HepG2 (cell line): ENCODE results near the gene OARD1. TPM values are rescaled to one million over a fixed set of nuclear protein-coding genes. Genes with fewer than 3 reads are reported as not detected.

ENCODE experiments used
- CBX2 ChIP-seq, 2 experiments: fragments of 200-600 bp in 1 of 2; sonication (generic); formaldehyde crosslinking in 1 of 2; IDR thresholded peaks; 2 replicates each; pipeline versions ENCODE4 v1.7.0 to v1.8.1; 2018 to 2022; ENCODE audit warnings: low read depth in 2 of 2, low read length in 1 of 2, mild to moderate bottlenecking in 1 of 2, missing genetic modification reagents in 1 of 2
- CCDC6 ChIP-seq: sonication (generic); formaldehyde crosslinking; IDR thresholded peaks from 2 replicates; pipeline ENCODE4 v1.8.1; 2022; ENCODE audit warnings: mild to moderate bottlenecking, missing genetic modification reagents, moderate library complexity
- EP300 ChIP-seq, 3 experiments: sonication (generic) in 1 of 3; formaldehyde crosslinking in 1 of 3; IDR thresholded peaks; 2 replicates each; pipeline versions ENCODE4 v1.5.1 to v1.6.1; 2011 to 2020; ENCODE audit warnings: low read depth in 2 of 3, low read length in 2 of 3, borderline replicate concordance in 1 of 3, improper control_type of control experiment in 1 of 3, mild to moderate bottlenecking in 1 of 3, missing genetic modification reagents in 1 of 3, moderate library complexity in 1 of 3
- MTA1 ChIP-seq: sonication (generic); formaldehyde crosslinking; IDR thresholded peaks from 2 replicates; pipeline ENCODE4 v1.4.0; 2020; ENCODE audit warnings: missing genetic modification reagents, mild to moderate bottlenecking, borderline replicate concordance
- NCOA1 ChIP-seq: sonication (generic); formaldehyde crosslinking; IDR thresholded peaks from 2 replicates; pipeline ENCODE4 v1.9.0; 2021; ENCODE audit warnings: missing genetic modification reagents
- REPIN1 ChIP-seq: sonication (generic); formaldehyde crosslinking; IDR thresholded peaks from 2 replicates; pipeline ENCODE4 v1.8.0; 2022; ENCODE audit warnings: missing genetic modification reagents, low read depth, mild to moderate bottlenecking, borderline replicate concordance
- RFX1 ChIP-seq: fragments of 450-650 bp; IDR thresholded peaks from 2 replicates; pipeline ENCODE4 v1.6.1; 2017
- ZNF3 ChIP-seq: IDR thresholded peaks from 2 replicates; pipeline ENCODE4 v1.7.0; 2017; ENCODE audit warnings: inconsistent platforms
- ZNF496 ChIP-seq: sonication (generic); formaldehyde crosslinking; IDR thresholded peaks from 2 replicates; pipeline ENCODE4 v1.8.1; 2023; ENCODE audit warnings: mild to moderate bottlenecking, moderate library complexity, missing genetic modification reagents; ENCODE audit not compliant: insufficient replicate concordance
- ZNF510 ChIP-seq: sonication (generic); formaldehyde crosslinking; IDR thresholded peaks from 2 replicates; pipeline ENCODE4 v1.4.0; 2020; ENCODE audit warnings: low read depth, mild to moderate bottlenecking, missing genetic modification reagents
- ZNF556 ChIP-seq: sonication (generic); formaldehyde crosslinking; IDR thresholded peaks from 2 replicates; pipeline ENCODE4 v1.4.0; 2020; ENCODE audit warnings: mild to moderate bottlenecking, missing genetic modification reagents, borderline replicate concordance
- ZNF589 ChIP-seq: sonication (generic); formaldehyde crosslinking; conservative IDR thresholded peaks from 2 replicates; pipeline ENCODE4 v1.8.0; 2022; ENCODE audit warnings: mild to moderate bottlenecking, moderate library complexity, missing genetic modification reagents
- ZNF724P ChIP-seq: sonication (generic); formaldehyde crosslinking; IDR thresholded peaks from 2 replicates; pipeline ENCODE4 v1.8.0; 2022; ENCODE audit warnings: missing genetic modification reagents, borderline replicate concordance
- polyA plus RNA-seq, 8 experiments: library from polyadenylated mRNA; depleted of rRNA in 3 of 8; stranded (reverse) in 7 of 8; unstranded in 1 of 8; fragments of >200 nt; fragmentation: Illumina TruSeq in 4 of 8; extraction: Trizol in 4 of 8; gene quantifications; 2 replicates each; pipeline versions ENCODE4 v1.2.1 to v1.2.3, GENCODE V29; 2011 to 2016; ENCODE audit warnings: low read depth in 4 of 8, missing spikeins in 1 of 8, mixed read lengths in 1 of 8; ENCODE audit not compliant: insufficient read depth in 1 of 8
- total RNA-seq, 5 experiments: library from RNA; depleted of rRNA; stranded (reverse); fragments of >200 nt; fragmentation: Illumina TruSeq; extraction: Trizol; gene quantifications; 2 replicates each; pipeline ENCODE4 v1.2.3, GENCODE V29; 2016; ENCODE audit warnings: low read depth in 1 of 5
- TF ChIP-seq, protein P1 (sequence below): sonication (generic); formaldehyde crosslinking; IDR thresholded peaks from 2 replicates; pipeline ENCODE4 v1.8.1; 2023; ENCODE audit warnings: mild to moderate bottlenecking, moderate library complexity, missing genetic modification reagents
- TF ChIP-seq, protein P2 (sequence below): IDR thresholded peaks from 2 replicates; pipeline ENCODE4 v1.6.1; 2016; ENCODE audit warnings: mild to moderate bottlenecking, missing biosample characterization, missing genetic modification reagents
- TF ChIP-seq, protein P3 (sequence below): IDR thresholded peaks from 2 replicates; pipeline ENCODE4 v1.6.1; 2018; ENCODE audit warnings: missing genetic modification reagents, mild to moderate bottlenecking, missing compliant biosample characterization
- TF ChIP-seq, protein P4 (sequence below): sonication (generic); formaldehyde crosslinking; IDR thresholded peaks from 2 replicates; pipeline ENCODE4 v1.8.0; 2022; ENCODE audit warnings: missing genetic modification reagents, low read depth, mild to moderate bottlenecking, borderline replicate concordance
- TF ChIP-seq, protein P5 (sequence below): sonication (generic); formaldehyde crosslinking; IDR thresholded peaks from 2 replicates; pipeline ENCODE4 v1.8.1; 2023; ENCODE audit warnings: mild to moderate bottlenecking, inconsistent platforms, moderate library complexity, missing genetic modification reagents, borderline replicate concordance
- TF ChIP-seq, protein P6 (sequence below): IDR thresholded peaks from 2 replicates; pipeline ENCODE4 v1.6.1; 2016
- TF ChIP-seq, protein P7 (sequence below): sonication (generic); formaldehyde crosslinking; IDR thresholded peaks from 2 replicates; pipeline ENCODE4 v1.5.0; 2020; ENCODE audit warnings: mild to moderate bottlenecking, missing genetic modification reagents

Gene OARD1
- total and polyA plus RNA-seq, 2 of the 13 experiments (the other 11 are each of a cell fraction or from before 2014, with no cell fraction given) = 18.4 to 49.0 TPM

DNA sequence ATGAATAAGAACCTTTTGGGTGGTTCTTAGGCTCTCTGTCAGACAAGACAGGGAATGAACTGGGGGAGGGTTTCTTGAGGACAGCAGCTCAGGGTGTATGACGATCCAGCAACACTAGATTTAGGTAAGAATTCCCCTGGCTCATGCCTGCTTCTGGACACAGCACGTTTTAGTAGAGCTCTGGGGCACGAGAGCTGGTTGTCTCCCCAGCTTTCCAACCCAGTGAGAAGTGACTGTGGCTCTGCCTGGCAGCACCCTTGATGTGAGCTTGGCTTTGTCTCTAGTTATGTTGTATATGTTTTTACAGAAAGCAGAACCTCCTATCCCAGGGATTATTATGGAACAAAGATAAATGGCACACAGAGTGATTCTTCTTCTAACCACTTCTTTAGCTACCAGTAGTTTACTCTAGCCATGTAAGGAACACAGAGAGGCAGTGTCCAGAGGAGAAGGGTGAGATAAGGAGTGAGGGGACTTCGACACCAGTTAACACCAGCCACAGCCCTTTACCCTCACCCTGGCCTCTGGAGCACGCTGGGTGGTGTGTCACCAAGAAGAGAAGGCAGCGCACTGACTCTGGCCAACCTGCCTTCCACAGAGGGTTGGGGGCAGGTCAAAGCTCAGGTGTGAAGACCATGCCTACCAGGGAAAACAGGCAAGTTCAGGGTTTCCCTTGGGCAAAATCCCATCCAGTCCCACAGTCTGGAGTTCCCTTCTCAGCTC is 15.2 kb downstream of the OARD1 start (continued):
- TF ChIP-seq, protein P1, sequence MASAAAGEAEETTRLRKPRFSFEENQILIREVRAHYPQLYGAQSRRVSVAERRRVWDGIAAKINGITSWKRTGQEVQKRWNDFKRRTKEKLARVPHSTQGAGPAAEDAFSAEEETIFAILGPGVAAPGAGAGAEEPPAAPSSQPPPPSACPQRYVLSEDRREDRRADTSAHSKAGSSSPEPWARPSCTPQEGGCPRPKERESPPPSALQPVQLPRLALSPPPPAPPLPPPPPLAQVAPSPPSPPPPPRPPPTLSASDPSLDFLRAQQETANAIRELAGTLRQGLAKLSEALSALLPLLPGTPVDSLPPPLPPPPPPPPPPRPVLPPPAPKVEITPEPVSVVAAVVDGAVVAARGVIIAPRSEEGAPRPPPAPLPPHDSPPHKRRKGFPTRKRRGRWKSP (CRISPR knock-in tag) = 0 out of 2 replicates have a peak, but pooled peaks have one; percentile 44
- TF ChIP-seq, protein P2, sequence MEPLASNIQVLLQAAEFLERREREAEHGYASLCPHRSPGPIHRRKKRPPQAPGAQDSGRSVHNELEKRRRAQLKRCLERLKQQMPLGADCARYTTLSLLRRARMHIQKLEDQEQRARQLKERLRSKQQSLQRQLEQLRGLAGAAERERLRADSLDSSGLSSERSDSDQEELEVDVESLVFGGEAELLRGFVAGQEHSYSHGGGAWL (CRISPR knock-in tag) = no peak
- TF ChIP-seq CCDC6 (CRISPR knock-in tag) (no peak), ZNF556 (CRISPR knock-in tag) (0 out of 2 replicates have a peak, but pooled peaks have one; percentile 43), EP300 (IDR thresholded peaks at IDR 0.05; ENCODE audit: low read depth in 2 of 2, low read length in 2 of 2) (0 out of 4 replicates have a peak, but pooled peaks of 1 of the 2 experiments have one; percentile 7), EP300 (CRISPR knock-in tag; IDR thresholded peaks at IDR 0.05; ENCODE audit: borderline replicate concordance) (no peak), RFX1 (no peak), ZNF510 (CRISPR knock-in tag) (no peak), MTA1 (CRISPR knock-in tag) (0 out of 2 replicates have a peak, but pooled peaks have one; percentile 35), ZNF724P (CRISPR knock-in tag) (no peak), ZNF496 (CRISPR knock-in tag) (no peak), ZNF589 (CRISPR knock-in tag) (no peak), CBX2 (IDR thresholded peaks at IDR 0.05; ENCODE audit: low read depth, low read length) (no peak), CBX2 (CRISPR knock-in tag; IDR thresholded peaks at IDR 0.05; ENCODE audit: low read depth) (no peak), NCOA1 (CRISPR knock-in tag) (no peak), ZNF3 (CRISPR knock-in tag) (no peak), REPIN1 (CRISPR knock-in tag) (no peak)
- TF ChIP-seq, protein P3, sequence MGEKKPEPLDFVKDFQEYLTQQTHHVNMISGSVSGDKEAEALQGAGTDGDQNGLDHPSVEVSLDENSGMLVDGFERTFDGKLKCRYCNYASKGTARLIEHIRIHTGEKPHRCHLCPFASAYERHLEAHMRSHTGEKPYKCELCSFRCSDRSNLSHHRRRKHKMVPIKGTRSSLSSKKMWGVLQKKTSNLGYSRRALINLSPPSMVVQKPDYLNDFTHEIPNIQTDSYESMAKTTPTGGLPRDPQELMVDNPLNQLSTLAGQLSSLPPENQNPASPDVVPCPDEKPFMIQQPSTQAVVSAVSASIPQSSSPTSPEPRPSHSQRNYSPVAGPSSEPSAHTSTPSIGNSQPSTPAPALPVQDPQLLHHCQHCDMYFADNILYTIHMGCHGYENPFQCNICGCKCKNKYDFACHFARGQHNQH (CRISPR knock-in tag) = no peak
- TF ChIP-seq, protein P4, sequence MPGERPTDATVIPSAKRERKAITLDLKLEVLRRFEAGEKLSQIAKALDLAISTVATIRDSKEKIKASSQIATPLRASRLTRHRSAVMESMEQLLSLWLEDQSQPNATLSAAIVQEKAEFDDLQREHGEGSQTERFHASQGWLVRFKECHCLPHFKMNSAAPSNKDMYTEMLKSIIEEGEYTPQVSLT (CRISPR knock-in tag) = no peak
- TF ChIP-seq, protein P5, sequence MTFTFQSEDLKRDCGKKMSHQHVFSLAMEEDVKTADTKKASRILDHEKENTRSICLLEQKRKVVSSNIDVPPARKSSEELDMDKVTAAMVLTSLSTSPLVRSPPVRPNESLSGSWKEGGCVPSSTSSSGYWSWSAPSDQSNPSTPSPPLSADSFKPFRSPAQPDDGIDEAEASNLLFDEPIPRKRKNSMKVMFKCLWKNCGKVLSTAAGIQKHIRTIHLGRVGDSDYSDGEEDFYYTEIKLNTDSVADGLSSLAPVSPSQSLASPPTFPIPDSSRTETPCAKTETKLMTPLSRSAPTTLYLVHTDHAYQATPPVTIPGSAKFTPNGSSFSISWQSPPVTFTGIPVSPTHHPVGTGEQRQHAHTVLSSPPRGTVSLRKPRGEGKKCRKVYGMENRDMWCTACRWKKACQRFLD (CRISPR knock-in tag) = no peak
- TF ChIP-seq, protein P6, sequence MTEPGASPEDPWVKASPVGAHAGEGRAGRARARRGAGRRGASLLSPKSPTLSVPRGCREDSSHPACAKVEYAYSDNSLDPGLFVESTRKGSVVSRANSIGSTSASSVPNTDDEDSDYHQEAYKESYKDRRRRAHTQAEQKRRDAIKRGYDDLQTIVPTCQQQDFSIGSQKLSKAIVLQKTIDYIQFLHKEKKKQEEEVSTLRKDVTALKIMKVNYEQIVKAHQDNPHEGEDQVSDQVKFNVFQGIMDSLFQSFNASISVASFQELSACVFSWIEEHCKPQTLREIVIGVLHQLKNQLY (CRISPR knock-in tag) = no peak
- TF ChIP-seq, protein P7, sequence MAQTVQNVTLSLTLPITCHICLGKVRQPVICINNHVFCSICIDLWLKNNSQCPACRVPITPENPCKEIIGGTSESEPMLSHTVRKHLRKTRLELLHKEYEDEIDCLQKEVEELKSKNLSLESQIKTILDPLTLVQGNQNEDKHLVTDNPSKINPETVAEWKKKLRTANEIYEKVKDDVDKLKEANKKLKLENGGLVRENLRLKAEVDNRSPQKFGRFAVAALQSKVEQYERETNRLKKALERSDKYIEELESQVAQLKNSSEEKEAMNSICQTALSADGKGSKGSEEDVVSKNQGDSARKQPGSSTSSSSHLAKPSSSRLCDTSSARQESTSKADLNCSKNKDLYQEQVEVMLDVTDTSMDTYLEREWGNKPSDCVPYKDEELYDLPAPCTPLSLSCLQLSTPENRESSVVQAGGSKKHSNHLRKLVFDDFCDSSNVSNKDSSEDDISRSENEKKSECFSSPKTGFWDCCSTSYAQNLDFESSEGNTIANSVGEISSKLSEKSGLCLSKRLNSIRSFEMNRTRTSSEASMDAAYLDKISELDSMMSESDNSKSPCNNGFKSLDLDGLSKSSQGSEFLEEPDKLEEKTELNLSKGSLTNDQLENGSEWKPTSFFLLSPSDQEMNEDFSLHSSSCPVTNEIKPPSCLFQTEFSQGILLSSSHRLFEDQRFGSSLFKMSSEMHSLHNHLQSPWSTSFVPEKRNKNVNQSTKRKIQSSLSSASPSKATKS (CRISPR knock-in tag) = no peak
